Breast epithelium (tissue), 3 donors: ENCODE results near the gene PLXNC1.

Experiments
- POLR2AphosphoS5 ChIP-seq, 3 donors: sonication (generic); formaldehyde crosslinking; IDR thresholded peaks; one replicate each; pipeline ENCODE4 v1.6.1; 2017; ENCODE audit warnings: antibody characterized with exemption in 3 of 3
- TF ChIP-seq, protein P1 (sequence below), 3 donors: fragments of 450-650 bp; IDR thresholded peaks; one replicate each; pipeline ENCODE4 v1.5.1; 2016 to 2017; ENCODE audit warnings: antibody characterized with exemption in 3 of 3, mild to moderate bottlenecking in 3 of 3, moderate library complexity in 3 of 3

DNA sequence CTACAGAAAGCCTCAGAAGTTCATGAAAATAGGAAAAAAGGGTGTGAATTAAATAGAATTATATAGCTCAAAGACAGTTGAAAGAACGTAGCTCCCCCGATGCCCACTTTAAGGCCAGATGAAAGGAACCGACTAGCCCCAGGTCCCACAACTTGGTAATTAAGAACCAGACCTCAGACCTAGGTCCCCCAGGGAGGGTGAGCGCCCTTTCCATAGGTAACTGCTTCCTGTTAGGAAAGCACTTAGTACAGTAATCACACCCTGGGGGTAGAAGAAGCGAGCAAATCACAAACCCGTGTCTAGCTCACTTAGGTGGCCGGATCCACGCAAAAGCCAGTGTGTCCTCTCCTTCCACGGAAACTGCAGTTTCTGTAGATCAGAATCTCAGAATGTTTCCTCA is 77.1 kb downstream of the PLXNC1 start:
- TF ChIP-seq, protein P1, sequence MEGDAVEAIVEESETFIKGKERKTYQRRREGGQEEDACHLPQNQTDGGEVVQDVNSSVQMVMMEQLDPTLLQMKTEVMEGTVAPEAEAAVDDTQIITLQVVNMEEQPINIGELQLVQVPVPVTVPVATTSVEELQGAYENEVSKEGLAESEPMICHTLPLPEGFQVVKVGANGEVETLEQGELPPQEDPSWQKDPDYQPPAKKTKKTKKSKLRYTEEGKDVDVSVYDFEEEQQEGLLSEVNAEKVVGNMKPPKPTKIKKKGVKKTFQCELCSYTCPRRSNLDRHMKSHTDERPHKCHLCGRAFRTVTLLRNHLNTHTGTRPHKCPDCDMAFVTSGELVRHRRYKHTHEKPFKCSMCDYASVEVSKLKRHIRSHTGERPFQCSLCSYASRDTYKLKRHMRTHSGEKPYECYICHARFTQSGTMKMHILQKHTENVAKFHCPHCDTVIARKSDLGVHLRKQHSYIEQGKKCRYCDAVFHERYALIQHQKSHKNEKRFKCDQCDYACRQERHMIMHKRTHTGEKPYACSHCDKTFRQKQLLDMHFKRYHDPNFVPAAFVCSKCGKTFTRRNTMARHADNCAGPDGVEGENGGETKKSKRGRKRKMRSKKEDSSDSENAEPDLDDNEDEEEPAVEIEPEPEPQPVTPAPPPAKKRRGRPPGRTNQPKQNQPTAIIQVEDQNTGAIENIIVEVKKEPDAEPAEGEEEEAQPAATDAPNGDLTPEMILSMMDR (IDR thresholded peaks at IDR 0.05) = no peak
- TF ChIP-seq POLR2AphosphoS5 (IDR thresholded peaks at IDR 0.05) = no peak
